ENCODE results near the gene NTRK2.
A peak's percentile ranks its signal among the peaks of the same experiment; 100 is the strongest.

Gene NTRK2

DNA sequence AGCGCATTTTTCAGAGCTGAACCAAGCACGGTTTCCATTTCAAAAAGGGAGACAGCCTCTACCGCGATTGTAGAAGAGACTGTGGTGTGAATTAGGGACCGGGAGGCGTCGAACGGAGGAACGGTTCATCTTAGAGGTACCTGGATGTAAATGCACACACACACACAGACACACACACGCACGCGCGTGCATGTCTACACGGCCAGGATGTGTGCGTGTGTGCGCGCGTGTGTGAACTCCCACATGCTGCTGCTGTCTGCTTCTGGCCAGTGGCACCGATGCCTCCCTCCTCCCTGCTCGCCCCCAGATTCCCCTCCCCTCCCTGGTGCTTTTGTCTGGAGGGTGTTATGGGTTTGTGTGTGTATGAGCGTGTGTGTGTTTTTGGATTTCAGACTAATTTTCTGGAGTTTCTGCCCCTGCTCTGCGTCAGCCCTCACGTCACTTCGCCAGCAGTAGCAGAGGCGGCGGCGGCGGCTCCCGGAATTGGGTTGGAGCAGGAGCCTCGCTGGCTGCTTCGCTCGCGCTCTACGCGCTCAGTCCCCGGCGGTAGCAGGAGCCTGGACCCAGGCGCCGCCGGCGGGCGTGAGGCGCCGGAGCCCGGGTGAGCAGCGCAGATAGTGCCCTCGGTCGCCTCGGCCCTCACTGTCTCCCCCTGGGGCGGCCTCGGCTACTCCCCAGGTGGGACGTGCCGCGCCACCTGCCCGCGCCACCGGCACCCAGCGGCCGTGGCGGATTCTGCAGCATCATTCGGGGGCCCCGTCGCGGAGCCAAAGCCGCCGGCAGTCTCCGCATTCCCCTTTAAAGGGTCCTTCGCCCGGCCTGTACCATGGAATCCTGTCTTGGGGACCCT, at the start of gene NTRK2:
Gene NTRK2, plus strand, starts transcription at position 442 of the 850 bp plus-strand sequence. CDS start 1,020 bp downstream, outside the sequence.
- in situ Hi-C loops (cut with HindIII; ENCODE audit: low pct_unique_long_range_greater_than_20kb, low sequenced_read_pairs): no loop called here
- DNase-seq (ENCODE audit: low read depth in 1 of 2, low spot score in 1 of 2): peak; percentile 24 to 38
- no peak for TF ChIP-seq JUND (IDR thresholded peaks at IDR 0.05; ENCODE audit: low read depth)

DNA sequence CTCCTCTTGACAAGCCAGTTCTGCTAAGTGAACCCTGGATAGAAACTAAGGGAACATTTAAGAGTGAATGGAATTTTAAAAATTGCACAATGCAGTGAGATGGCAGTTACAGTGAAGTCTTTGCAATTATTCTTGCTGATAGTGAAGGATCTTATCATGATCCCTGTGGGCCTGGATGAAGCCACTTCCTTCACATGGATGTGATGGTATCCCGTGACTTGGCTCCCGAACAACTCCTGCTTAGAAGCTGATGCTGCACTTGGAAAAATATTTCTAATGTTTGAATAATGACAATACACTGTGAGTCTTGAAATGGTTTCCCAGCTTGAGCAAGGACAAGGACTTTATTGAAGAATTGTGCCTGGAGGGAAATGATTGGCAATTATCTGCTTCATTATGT, 49.2 kb upstream of the NTRK2 start:
- in situ Hi-C loops (cut with HindIII; ENCODE audit: low pct_unique_long_range_greater_than_20kb, low sequenced_read_pairs): no loop called here
- DNase-seq (ENCODE audit: low read depth in 1 of 2, low spot score in 1 of 2): no peak
- TF ChIP-seq JUND (IDR thresholded peaks at IDR 0.05; ENCODE audit: low read depth): no peak

DNA sequence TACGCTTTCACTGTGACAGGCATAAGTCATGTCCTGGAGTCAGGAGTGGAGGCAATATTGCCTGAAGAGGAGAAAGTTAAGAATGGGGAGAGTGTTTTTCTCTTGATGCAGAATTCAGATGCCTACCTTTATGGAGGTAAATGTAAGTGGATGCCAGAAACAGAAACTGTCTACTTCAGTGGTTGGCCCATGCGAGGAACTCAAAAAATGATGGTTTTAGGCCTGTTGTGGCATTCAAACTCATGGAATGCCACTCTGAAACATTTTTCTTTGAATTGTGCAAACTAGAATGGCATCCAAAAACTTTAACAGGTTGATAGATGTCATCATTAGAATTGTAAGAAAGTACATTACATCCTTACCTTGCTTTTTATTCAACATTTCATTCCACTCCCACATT, 47.7 kb upstream of the NTRK2 start:
- DNase-seq (ENCODE audit: low read depth in 1 of 2, low spot score in 1 of 2): no peak
- in situ Hi-C loops (cut with HindIII; ENCODE audit: low pct_unique_long_range_greater_than_20kb, low sequenced_read_pairs): no loop called here
- no peak for TF ChIP-seq JUND (IDR thresholded peaks at IDR 0.05; ENCODE audit: low read depth)

DNA sequence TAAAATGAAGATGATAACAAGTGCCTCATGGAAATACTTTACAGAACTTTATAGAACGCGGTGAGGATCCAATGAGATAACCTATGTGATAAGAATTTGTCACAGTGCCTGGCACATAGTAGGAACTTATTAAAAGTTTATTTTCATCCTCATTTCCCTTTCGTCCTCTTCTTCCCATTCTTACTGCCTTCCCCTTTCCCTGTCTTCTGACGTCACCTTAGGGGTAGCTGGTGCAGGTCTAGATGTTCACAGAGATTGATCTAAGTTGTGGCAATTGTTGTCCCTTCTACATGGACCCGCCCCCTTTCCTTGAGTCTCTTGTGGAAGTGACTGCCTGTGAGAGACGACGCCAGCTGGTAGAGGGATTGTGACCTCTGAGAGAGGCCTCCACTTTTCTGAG, 46.5 kb upstream of the NTRK2 start:
- DNase-seq (ENCODE audit: low read depth in 1 of 2, low spot score in 1 of 2): no peak
- no peak for TF ChIP-seq JUND (IDR thresholded peaks at IDR 0.05; ENCODE audit: low read depth)
- in situ Hi-C loops (cut with HindIII; ENCODE audit: low pct_unique_long_range_greater_than_20kb, low sequenced_read_pairs): no loop called here

DNA sequence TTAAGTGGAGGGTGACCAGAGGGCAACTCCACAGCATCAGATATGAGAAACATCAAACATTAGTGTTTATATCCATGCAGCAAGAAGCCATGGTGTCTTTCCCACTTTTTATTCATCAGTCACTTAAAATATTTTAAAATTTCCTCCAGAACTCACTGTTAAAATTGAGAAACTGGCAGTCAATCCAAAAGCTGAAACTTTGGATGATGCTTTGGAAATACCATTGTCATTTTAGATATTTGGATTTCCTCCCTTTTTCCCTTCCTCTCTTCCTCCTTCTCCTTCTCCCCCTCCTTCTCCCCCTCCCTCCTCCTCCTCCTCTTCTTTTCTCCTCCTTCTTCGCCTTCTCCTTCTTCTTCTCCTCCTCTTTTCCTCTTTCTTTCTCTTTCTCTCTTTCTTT, 33.1 kb upstream of the NTRK2 start:
- no peak for DNase-seq (ENCODE audit: low read depth in 1 of 2, low spot score in 1 of 2)
- no peak for TF ChIP-seq JUND (IDR thresholded peaks at IDR 0.05; ENCODE audit: low read depth)
- in situ Hi-C loops (cut with HindIII; ENCODE audit: low pct_unique_long_range_greater_than_20kb, low sequenced_read_pairs): no loop called here

DNA sequence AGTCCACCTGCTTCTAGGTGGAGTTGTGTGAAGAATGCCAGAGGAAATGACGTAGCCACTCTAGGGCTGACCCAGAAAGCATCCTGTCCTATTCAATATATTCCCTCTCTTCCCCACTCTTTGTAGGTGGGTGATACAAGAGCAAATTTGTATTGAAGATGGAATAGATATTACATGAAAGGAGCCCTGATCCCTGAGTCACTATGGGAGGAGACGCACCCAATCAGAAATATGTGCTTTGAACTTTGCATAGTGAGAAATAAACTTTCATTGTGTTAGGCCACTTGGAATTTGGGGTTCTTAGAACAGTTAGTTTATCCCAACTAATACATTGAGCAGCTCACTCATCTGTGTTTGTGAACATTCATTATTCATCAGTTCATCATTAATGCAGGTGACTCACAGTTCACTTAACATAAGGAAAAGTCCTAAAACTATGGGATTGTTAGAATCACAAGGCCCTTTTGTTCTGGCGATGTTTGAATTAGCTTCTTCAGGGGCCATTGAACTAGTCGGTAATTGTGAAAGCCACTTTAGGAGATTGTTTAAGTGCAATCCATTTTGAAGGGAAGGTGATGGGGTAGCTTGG, 26.9 kb upstream of the NTRK2 start:
- TF ChIP-seq JUND (IDR thresholded peaks at IDR 0.05; ENCODE audit: low read depth): no peak
- in situ Hi-C loops (cut with HindIII; ENCODE audit: low pct_unique_long_range_greater_than_20kb, low sequenced_read_pairs): no loop called here
- DNase-seq (ENCODE audit: low read depth in 1 of 2, low spot score in 1 of 2): no peak

DNA sequence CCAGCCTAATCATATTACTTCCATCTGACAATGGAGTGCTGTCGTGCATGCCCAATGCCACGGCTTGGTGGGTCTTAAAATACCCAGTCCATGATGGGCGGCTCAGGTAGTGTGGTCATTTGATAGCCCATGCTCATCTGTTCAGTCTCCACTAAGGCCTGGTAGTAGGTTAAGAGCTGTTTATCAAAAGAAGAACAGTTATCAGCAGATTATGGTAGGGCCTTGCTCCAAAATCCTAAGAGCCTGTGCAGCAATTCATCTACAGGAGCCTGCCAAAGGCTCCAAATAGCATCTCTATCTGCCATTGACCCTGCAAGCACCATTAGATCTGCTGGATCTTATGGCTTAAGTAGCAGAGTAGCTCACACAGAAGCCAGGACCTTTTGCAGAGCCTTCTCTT, 21.8 kb upstream of the NTRK2 start:
- in situ Hi-C loops (cut with HindIII; ENCODE audit: low pct_unique_long_range_greater_than_20kb, low sequenced_read_pairs): no loop called here
- TF ChIP-seq JUND (IDR thresholded peaks at IDR 0.05; ENCODE audit: low read depth): no peak
- no peak for DNase-seq (ENCODE audit: low read depth in 1 of 2, low spot score in 1 of 2)

DNA sequence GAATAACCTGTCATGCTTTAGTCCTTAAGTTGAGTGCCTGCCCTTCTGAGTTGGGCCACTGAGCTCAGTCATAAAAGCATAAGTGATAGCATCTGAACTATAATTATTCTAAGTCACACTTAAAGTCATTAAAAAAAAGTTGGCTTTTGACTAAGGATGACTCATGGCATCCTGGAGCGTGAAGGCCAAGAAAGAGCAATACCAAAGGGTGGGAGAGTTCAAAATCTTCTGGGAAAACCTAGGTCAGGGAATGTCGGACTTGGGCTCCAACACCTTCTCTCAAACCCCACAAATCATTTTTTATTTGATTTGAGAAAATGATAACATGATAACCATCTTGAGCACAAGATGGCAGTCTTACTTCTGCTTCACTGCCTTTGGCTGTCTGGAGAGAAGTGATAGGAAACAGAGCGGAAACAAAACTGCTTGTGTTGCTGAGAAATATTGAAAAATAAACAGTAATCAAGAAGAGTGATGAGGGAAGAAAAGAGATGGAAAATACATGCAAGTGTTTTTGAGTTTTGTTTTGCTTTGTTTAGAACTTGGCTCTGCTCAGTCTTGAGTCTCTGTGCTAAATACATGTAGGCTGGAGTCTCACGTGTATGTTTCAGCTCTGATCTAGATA, 16.9 kb upstream of the NTRK2 start:
- TF ChIP-seq JUND (IDR thresholded peaks at IDR 0.05; ENCODE audit: low read depth): no peak
- in situ Hi-C loops (cut with HindIII; ENCODE audit: low pct_unique_long_range_greater_than_20kb, low sequenced_read_pairs): no loop called here
- DNase-seq (ENCODE audit: low read depth in 1 of 2, low spot score in 1 of 2): no peak

DNA sequence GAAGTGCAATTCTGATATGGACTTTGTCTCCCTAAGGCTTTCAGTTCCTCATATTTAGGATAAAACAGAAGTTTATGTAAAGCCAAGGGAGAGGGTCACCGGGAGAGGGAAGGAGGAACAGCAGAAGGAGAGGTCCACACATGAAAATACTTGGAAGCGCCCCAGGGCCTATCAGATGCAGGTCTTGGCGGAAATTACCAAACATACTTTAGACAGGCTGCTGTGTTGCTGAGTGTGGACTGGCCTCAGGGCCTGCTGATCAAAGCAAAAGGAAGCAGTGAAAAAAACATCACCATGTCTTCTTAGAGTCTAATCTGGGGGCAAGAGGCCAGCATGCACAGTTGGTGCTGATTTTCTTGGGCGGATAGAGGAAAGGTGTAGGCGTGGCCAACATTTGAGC, 14.1 kb upstream of the NTRK2 start:
- no peak for TF ChIP-seq JUND (IDR thresholded peaks at IDR 0.05; ENCODE audit: low read depth)
- in situ Hi-C loops (cut with HindIII; ENCODE audit: low pct_unique_long_range_greater_than_20kb, low sequenced_read_pairs): no loop called here
- DNase-seq (ENCODE audit: low read depth in 1 of 2, low spot score in 1 of 2): no peak

DNA sequence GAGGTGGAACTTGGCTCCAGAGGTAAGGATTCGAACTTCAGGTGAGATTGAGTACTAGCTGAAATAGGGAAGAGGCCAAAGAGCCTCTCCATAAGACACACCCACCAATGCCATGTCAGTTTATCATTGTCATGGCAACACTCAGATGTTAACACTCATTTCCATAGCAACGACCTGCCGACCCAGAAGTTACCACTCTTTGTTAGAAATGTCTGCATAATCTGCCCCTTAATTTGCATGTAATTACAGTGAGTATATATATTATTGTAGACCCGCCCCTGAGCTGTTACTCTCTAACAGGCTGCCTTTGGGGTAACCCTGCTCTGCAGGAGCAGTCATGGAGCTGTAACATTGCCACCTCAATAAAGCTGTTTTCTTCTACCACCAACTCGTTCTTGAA, 10.2 kb upstream of the NTRK2 start:
- DNase-seq (ENCODE audit: low read depth in 1 of 2, low spot score in 1 of 2): no peak
- no peak for TF ChIP-seq JUND (IDR thresholded peaks at IDR 0.05; ENCODE audit: low read depth)
- in situ Hi-C loops (cut with HindIII; ENCODE audit: low pct_unique_long_range_greater_than_20kb, low sequenced_read_pairs): no loop called here

DNA sequence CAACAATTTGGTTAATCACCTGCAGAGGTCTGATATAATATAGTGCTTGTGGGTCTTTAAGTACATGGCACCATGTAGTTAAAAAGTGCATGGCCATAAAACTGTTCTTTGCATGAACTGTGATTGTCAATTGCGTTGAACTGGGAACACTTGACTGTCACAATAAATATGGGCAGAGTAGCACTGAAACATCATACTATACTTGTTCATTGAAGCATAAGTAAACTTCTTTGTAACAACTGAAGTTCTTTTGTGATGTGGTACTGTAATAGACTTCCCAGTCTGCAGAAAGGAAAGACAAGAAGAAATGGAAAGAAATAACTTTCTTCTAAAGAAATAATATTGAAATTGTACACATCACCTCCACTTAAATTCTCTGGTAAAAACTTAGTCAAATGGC, 9.8 kb upstream of the NTRK2 start:
- no peak for DNase-seq (ENCODE audit: low read depth in 1 of 2, low spot score in 1 of 2)
- in situ Hi-C loops (cut with HindIII; ENCODE audit: low pct_unique_long_range_greater_than_20kb, low sequenced_read_pairs): no loop called here
- no peak for TF ChIP-seq JUND (IDR thresholded peaks at IDR 0.05; ENCODE audit: low read depth)

DNA sequence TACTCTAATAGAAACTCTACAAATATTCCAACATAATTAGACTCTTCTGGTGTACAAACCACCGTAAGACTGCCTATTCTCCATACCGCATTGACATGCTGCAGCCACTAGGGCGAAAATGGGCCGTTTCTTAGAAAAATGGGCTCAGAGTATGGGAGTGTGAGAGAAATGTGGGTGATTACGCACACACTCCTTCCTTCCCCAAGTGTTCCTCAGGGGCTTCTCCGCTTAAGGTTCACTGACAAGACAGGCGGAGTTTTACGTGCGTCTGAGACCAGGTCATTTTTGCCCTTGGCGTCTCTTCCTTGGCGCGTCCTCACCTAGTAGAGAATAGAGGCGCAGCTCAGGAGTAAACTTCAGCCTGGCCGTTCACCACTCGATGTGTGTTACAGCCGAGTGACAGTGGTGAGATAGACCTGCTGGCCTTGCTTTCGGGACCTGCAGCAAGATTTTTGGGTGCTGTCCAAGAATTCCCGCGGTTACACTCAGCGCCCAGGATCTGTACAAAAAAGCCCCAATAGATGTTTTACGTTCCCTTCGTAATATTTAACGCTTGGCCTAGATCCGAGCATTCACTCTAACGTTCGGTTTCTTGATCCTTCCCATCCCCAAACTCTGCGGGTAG, 1.8 kb upstream of the NTRK2 start:
- in situ Hi-C loops (cut with HindIII; ENCODE audit: low pct_unique_long_range_greater_than_20kb, low sequenced_read_pairs): no loop called here
- no peak for TF ChIP-seq JUND (IDR thresholded peaks at IDR 0.05; ENCODE audit: low read depth)
- peak; percentile 25 to 30 for DNase-seq (ENCODE audit: low read depth in 1 of 2, low spot score in 1 of 2)

All from T47D (cell line).